Measurements from ENCODE around the gene PML.
"Not testable (repeated sequence)": the region's sequence is repeated elsewhere in the genome, so short reads cannot be mapped to it uniquely, and the experiment has no call there.

DNA sequence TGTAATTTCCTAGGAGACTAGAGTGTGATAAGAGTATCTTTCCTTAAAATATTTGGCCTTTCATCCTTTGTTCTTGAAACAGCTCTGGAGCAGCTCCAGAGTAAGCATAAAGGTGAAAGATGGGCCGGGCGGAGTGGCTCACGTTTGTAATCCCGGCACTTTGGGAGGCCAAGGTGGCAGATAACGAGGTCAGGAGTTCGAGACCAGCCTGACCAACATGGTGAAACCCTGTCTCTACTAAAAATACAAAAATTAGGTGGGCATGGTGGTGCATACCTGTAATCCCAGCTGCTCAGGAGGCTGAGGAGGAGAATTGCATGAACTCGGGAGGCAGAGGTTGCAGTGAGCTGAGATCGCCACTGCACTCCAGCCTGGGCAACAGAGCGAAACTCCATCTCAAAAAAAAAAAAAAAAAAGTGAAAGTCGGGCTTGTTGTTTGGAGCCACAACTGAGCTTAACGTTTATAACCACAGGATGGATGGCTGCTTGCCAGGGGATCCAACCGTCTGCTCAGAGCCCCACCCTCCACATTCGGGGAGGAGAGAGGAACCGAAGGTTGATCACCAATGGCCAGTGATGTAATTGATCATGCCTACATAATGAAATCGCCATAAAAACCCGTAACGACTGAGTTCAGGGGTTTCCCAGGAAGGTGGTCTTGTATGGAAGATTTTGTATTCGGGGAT, 18.9 kb upstream of the PML start:
- TF ChIP-seq, protein P1, sequence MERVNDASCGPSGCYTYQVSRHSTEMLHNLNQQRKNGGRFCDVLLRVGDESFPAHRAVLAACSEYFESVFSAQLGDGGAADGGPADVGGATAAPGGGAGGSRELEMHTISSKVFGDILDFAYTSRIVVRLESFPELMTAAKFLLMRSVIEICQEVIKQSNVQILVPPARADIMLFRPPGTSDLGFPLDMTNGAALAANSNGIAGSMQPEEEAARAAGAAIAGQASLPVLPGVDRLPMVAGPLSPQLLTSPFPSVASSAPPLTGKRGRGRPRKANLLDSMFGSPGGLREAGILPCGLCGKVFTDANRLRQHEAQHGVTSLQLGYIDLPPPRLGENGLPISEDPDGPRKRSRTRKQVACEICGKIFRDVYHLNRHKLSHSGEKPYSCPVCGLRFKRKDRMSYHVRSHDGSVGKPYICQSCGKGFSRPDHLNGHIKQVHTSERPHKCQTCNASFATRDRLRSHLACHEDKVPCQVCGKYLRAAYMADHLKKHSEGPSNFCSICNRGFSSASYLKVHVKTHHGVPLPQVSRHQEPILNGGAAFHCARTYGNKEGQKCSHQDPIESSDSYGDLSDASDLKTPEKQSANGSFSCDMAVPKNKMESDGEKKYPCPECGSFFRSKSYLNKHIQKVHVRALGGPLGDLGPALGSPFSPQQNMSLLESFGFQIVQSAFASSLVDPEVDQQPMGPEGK (CRISPR knock-in tag; IDR thresholded peaks at IDR 0.05; ENCODE audit: borderline replicate concordance), result not testable (repeated sequence)
- TF ChIP-seq ZFP3 (CRISPR knock-in tag; IDR thresholded peaks at IDR 0.05); TCF4 (CRISPR knock-in tag; IDR thresholded peaks at IDR 0.05; ENCODE audit: borderline replicate concordance); ZNF70 (CRISPR knock-in tag; IDR thresholded peaks at IDR 0.05); ISL1 (CRISPR knock-in tag; IDR thresholded peaks at IDR 0.05); RARB (CRISPR knock-in tag; IDR thresholded peaks at IDR 0.05); GLIS3 (CRISPR knock-in tag; IDR thresholded peaks at IDR 0.05); ARNTL (CRISPR knock-in tag; IDR thresholded peaks at IDR 0.05; ENCODE audit: borderline replicate concordance, low read depth); ZFP30 (CRISPR knock-in tag; IDR thresholded peaks at IDR 0.05); POU6F1 (CRISPR knock-in tag; IDR thresholded peaks at IDR 0.05; ENCODE audit: borderline replicate concordance, low read depth); OSR1 (CRISPR knock-in tag; IDR thresholded peaks at IDR 0.05); ESRRG (CRISPR knock-in tag; IDR thresholded peaks at IDR 0.05); ZNF8 (CRISPR knock-in tag; IDR thresholded peaks at IDR 0.05): not testable (repeated sequence)
- TF ChIP-seq, protein P2, sequence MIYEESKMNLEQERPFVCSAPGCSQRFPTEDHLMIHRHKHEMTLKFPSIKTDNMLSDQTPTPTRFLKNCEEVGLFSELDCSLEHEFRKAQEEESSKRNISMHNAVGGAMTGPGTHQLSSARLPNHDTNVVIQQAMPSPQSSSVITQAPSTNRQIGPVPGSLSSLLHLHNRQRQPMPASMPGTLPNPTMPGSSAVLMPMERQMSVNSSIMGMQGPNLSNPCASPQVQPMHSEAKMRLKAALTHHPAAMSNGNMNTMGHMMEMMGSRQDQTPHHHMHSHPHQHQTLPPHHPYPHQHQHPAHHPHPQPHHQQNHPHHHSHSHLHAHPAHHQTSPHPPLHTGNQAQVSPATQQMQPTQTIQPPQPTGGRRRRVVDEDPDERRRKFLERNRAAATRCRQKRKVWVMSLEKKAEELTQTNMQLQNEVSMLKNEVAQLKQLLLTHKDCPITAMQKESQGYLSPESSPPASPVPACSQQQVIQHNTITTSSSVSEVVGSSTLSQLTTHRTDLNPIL (CRISPR knock-in tag; IDR thresholded peaks at IDR 0.05; ENCODE audit: low read depth), result not testable (repeated sequence)
